ENCODE results near the gene MEGF11. TPM values are rescaled to one million over a fixed set of nuclear protein-coding genes. Genes with fewer than 3 reads are reported as not detected.

Gene MEGF11
- total RNA-seq, 1 donor from 2014 or later = not detected

- ATAC-seq (ENCODE audit: low read depth) (no peak), DNase-seq (no peak)
- TF ChIP-seq CTCF (IDR thresholded peaks at IDR 0.05) = no peak
- POLR2A ChIA-PET = no interaction called here
- peaks cover 2% of the 10 kb centered on the region for H3K9me3 Mint-ChIP-seq
- H3K4me1 Mint-ChIP-seq = peaks cover 66% of the 10 kb centered on the region
- no peak overlapping the region for H3K27ac Mint-ChIP-seq
- no peaks in the 10 kb centered on the region for H3K27me3 Mint-ChIP-seq
- intact Hi-C loops (cut with micrococcal nuclease) = no loop called here
- CTCF ChIA-PET = no interaction called here
- no peak overlapping the region for H3K4me3 Mint-ChIP-seq
- H3K36me3 Mint-ChIP-seq (ENCODE audit: low read depth) = peaks cover 75% of the 10 kb centered on the region
Observed at GRCh38 chr15:65885668-65886218, 367.8 kb downstream of the MEGF11 start.

- DNase-seq (no peak), ATAC-seq (ENCODE audit: low read depth) (peak; percentile 75)
- intact Hi-C loops (cut with micrococcal nuclease) = loop anchor here (1.0 kb wide), 1 partner anchor 15 kb away; the partner anchor contains the start of gene RAB11A
- Mint-ChIP-seq H3K27me3 (no peaks in the 10 kb centered on the region), H3K27ac (peak overlapping the region; percentile 70), H3K9me3 (peaks cover 2% of the 10 kb centered on the region), H3K36me3 (ENCODE audit: low read depth) (peaks cover 79% of the 10 kb centered on the region), H3K4me3 (peak overlapping the region; percentile 24), H3K4me1 (peaks cover 65% of the 10 kb centered on the region)
- CTCF ChIA-PET = no interaction called here
- no peak for TF ChIP-seq CTCF (IDR thresholded peaks at IDR 0.05)
- POLR2A ChIA-PET = interaction anchor here (0.6 to 1.5 kb wide), 7 partner anchors 9 to 699 kb away, joined by 3 to 9 read pairs (median 5); partner anchors contain the start of gene CLPX
Observed at GRCh38 chr15:65884511-65884910, 369.0 kb downstream of the MEGF11 start.

GRCh38 chr15:65883571-65883970, 370.0 kb downstream of the MEGF11 start:
- H3K27me3 Mint-ChIP-seq = no peaks in the 10 kb centered on the region
- no peak for DNase-seq
- POLR2A ChIA-PET = interaction anchor here (1.5 kb wide), 1 partner anchor 34 kb away, joined by 5 read pairs; no protein-coding TSS in a partner anchor
- intact Hi-C loops (cut with micrococcal nuclease) = no loop called here
- TF ChIP-seq CTCF (IDR thresholded peaks at IDR 0.05) = no peak
- CTCF ChIA-PET = no interaction called here
- peak overlapping the region; percentile 70 for H3K27ac Mint-ChIP-seq
- H3K4me1 Mint-ChIP-seq = peaks cover 58% of the 10 kb centered on the region
- peak overlapping the region; percentile 15 for H3K4me3 Mint-ChIP-seq
- H3K36me3 Mint-ChIP-seq (ENCODE audit: low read depth) = peaks cover 76% of the 10 kb centered on the region
- H3K9me3 Mint-ChIP-seq = peaks cover 2% of the 10 kb centered on the region
- ATAC-seq (ENCODE audit: low read depth) = no peak

- ChIA-PET CTCF (interaction anchor here (0.8 to 1.6 kb wide), 3 partner anchors 13 to 244 kb away, joined by 3 to 10 read pairs (median 5); partner anchors contain the start of gene RAB11A), POLR2A (interaction anchor here (0.7 to 1.7 kb wide), 4 partner anchors 9 to 243 kb away, joined by 4 to 13 read pairs (median 10); partner anchors contain the start of gene RAB11A)
- H3K36me3 Mint-ChIP-seq (ENCODE audit: low read depth) = peaks cover 73% of the 10 kb centered on the region
- intact Hi-C loops (cut with micrococcal nuclease) = no loop called here
- H3K9me3 Mint-ChIP-seq = peaks cover 2% of the 10 kb centered on the region
- H3K4me3 Mint-ChIP-seq = peak overlapping the region; percentile 12
- no peaks in the 10 kb centered on the region for H3K27me3 Mint-ChIP-seq
- DNase-seq = no peak
- ATAC-seq (ENCODE audit: low read depth) = no peak
- peak overlapping the region; percentile 5 for H3K27ac Mint-ChIP-seq
- no peak for TF ChIP-seq CTCF (IDR thresholded peaks at IDR 0.05)
- H3K4me1 Mint-ChIP-seq = peaks cover 52% of the 10 kb centered on the region
Observed at GRCh38 chr15:65881766-65882434, 371.6 kb downstream of the MEGF11 start.

GRCh38 chr15:65877749-65878148, 375.8 kb downstream of the MEGF11 start:
- no peaks in the 10 kb centered on the region for H3K9me3 Mint-ChIP-seq
- CTCF ChIA-PET = no interaction called here
- H3K27me3 Mint-ChIP-seq = no peaks in the 10 kb centered on the region
- TF ChIP-seq CTCF (IDR thresholded peaks at IDR 0.05) = no peak
- H3K4me3 Mint-ChIP-seq = no peak overlapping the region
- intact Hi-C loops (cut with micrococcal nuclease) = no loop called here
- H3K36me3 Mint-ChIP-seq (ENCODE audit: low read depth) = peaks cover 60% of the 10 kb centered on the region
- no peak overlapping the region for H3K27ac Mint-ChIP-seq
- peaks cover 29% of the 10 kb centered on the region for H3K4me1 Mint-ChIP-seq
- POLR2A ChIA-PET = no interaction called here
- ATAC-seq (ENCODE audit: low read depth) = no peak
- DNase-seq = no peak
